ENCODE data around the gene C22orf15.

Gene C22orf15

DNA sequence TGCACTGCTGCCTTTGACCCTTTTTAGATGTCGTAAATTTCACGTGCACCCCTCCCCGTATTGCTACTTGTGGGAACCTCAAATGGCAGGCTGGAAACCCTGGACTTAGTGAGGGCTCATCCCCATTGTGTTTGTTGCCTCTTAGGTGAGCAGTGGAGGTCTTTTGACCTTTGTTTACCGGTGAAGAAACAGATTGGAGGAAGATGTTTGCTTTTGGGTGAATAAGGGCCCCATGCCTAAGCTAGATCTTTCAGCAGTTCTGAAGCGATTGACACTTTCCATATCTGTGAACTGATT, 24.8 kb downstream of the C22orf15 start:
- ATAC-seq (peak; percentile 38), DNase-seq (ENCODE audit: low spot score in 2 of 2) (no peak)
- H3K4me3 Mint-ChIP-seq = peak overlapping the region; percentile 75
- H3K9me3 Mint-ChIP-seq = no peaks in the 10 kb centered on the region
- peak overlapping the region; percentile 92 for H3K27ac Mint-ChIP-seq
- peaks cover 28% of the 10 kb centered on the region for H3K36me3 Mint-ChIP-seq
- peaks cover 19% of the 10 kb centered on the region for H3K4me1 Mint-ChIP-seq

GRCh38 chr22:23787910-23788309, 25.1 kb downstream of the C22orf15 start:
- ATAC-seq (no peak), DNase-seq (ENCODE audit: low spot score in 2 of 2) (no peak)
- peaks cover 32% of the 10 kb centered on the region for H3K36me3 Mint-ChIP-seq
- peak overlapping the region; percentile 92 for H3K27ac Mint-ChIP-seq
- peak overlapping the region; percentile 75 for H3K4me3 Mint-ChIP-seq
- no peaks in the 10 kb centered on the region for H3K9me3 Mint-ChIP-seq
- H3K4me1 Mint-ChIP-seq = peaks cover 20% of the 10 kb centered on the region

GRCh38 chr22:23789121-23789520, 26.3 kb downstream of the C22orf15 start:
- H3K27ac Mint-ChIP-seq = no peak overlapping the region
- DNase-seq (ENCODE audit: low spot score in 2 of 2) (no peak), ATAC-seq (no peak)
- H3K9me3 Mint-ChIP-seq = no peaks in the 10 kb centered on the region
- peaks cover 44% of the 10 kb centered on the region for H3K36me3 Mint-ChIP-seq
- peak overlapping the region; percentile 75 for H3K4me3 Mint-ChIP-seq
- H3K4me1 Mint-ChIP-seq = peaks cover 20% of the 10 kb centered on the region

GRCh38 chr22:23789638-23790037, 26.8 kb downstream of the C22orf15 start:
- DNase-seq (ENCODE audit: low spot score in 2 of 2) = no peak
- Mint-ChIP-seq H3K4me1 (peaks cover 20% of the 10 kb centered on the region), H3K36me3 (peaks cover 49% of the 10 kb centered on the region), H3K27ac (peak overlapping the region; percentile 43), H3K9me3 (no peaks in the 10 kb centered on the region), H3K4me3 (no peak overlapping the region)
- ATAC-seq = no peak

- no peak overlapping the region for H3K4me3 Mint-ChIP-seq
- H3K27ac Mint-ChIP-seq = no peak overlapping the region
- peaks cover 20% of the 10 kb centered on the region for H3K4me1 Mint-ChIP-seq
- no peak for DNase-seq (ENCODE audit: low spot score in 2 of 2)
- peaks cover 63% of the 10 kb centered on the region for H3K36me3 Mint-ChIP-seq
- H3K9me3 Mint-ChIP-seq = no peaks in the 10 kb centered on the region
- no peak for ATAC-seq
These were observed 28.3 kb downstream of the C22orf15 start for GRCh38 chr22:23790819-23791737.

DNA sequence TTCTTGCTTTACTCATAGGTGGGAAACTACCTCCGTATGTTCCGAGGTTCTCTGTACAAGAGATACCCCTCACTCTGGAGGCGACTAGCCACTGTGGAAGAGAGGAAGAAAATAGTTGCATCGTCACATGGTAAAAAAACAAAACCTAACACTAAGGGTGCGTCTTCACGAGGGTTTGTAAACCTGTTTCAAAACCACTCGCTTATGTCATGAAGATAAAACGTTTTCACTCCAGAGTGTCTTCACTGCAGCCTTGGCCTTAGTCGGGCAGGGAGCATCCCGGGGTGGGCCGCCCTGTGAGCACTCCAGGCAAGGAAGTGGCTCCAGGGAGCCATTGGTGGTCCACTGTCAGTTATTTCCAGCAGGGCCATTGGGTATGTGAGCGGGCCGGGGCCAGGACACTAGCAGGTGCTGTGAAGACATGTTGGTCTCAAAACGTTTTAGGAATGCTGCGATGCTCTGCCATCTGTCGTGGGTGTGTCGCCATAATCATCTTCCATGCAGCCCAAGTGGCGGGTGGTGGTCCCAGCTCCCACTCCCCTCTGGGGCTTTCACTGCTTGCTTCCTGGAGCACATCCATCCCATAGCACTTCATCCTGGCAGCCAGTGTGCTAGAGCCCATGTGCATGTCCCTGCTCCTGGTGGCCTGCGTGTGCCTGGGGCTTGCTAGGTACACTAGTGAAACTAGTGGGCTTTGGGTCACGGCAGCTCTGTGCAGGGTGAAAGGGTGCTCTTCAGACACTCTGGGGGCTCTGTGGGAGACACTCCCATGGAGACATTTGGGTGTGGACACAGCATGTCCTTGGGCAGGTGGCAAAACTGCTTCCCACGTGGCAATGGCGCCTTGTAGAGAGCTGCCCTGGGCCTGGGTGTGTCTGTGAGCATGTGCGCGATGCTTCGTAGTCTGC, 29.2 kb downstream of the C22orf15 start:
- DNase-seq (ENCODE audit: low spot score in 2 of 2) (no peak), ATAC-seq (no peak)
- no peak overlapping the region for H3K4me3 Mint-ChIP-seq
- H3K36me3 Mint-ChIP-seq = peaks cover 66% of the 10 kb centered on the region
- peaks cover 13% of the 10 kb centered on the region for H3K4me1 Mint-ChIP-seq
- H3K27ac Mint-ChIP-seq = no peak overlapping the region
- H3K9me3 Mint-ChIP-seq = no peaks in the 10 kb centered on the region

DNA sequence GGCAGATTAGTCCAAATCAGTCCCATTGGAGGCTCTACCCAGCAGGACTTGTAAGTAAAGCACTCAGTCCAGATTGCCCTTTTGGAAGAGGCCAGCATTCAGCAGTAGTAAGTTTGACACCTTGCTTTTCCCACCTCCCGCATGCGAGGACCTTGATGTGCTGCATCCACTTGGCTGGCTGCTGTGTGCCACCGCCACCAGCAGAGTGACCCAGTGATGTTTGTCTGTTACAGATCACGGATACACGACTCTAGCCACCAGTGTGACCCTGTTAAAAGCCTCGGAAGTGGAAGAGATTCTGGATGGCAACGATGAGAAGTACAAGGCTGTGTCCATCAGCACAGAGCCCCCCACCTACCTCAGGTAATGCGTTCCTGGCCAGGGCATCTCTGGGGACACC, 30.5 kb downstream of the C22orf15 start:
- Mint-ChIP-seq H3K9me3 (no peaks in the 10 kb centered on the region), H3K4me3 (no peak overlapping the region), H3K27ac (peak overlapping the region; percentile 68), H3K4me1 (peaks cover 13% of the 10 kb centered on the region), H3K36me3 (peaks cover 78% of the 10 kb centered on the region)
- no peak for ATAC-seq
- DNase-seq (ENCODE audit: low spot score in 2 of 2) = no peak

DNA sequence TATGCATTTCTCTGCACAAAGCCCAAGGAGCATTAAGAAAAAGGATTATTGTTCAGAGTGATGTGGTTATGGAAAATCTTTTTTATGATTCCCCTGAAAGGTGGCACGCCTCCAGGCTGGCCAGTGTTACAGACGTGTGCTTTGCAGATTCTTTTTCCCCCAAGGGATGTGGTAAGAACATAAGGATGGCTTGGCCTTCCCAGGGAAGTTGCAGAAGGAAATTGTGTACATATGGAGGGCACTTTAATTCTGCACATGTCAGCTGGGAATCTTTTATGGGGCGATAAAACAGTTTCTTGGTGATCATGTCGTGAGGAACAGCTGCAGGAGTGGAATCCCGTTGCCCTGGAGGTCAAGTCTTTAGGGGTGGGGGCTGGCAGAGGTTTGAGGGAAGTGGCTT, 33.7 kb downstream of the C22orf15 start:
- peak overlapping the region; percentile 37 for H3K27ac Mint-ChIP-seq

GRCh38 chr22:23800297-23801237, 37.8 kb downstream of the C22orf15 start:
- H3K4me1 Mint-ChIP-seq = peaks cover 19% of the 10 kb centered on the region
- no peaks in the 10 kb centered on the region for H3K9me3 Mint-ChIP-seq
- H3K27ac Mint-ChIP-seq = peak overlapping the region; percentile 71
- H3K36me3 Mint-ChIP-seq = peaks cover 100% of the 10 kb centered on the region
- no peak for DNase-seq (ENCODE audit: low spot score in 2 of 2)
- ATAC-seq = peak; percentile 58
- H3K4me3 Mint-ChIP-seq = no peak overlapping the region

More for the DNA sequence above, 33.7 kb downstream of the C22orf15 start:
- no peak for ATAC-seq
- Mint-ChIP-seq H3K4me1 (peaks cover 12% of the 10 kb centered on the region), H3K9me3 (no peaks in the 10 kb centered on the region), H3K36me3 (peaks cover 96% of the 10 kb centered on the region), H3K4me3 (no peak overlapping the region)
- no peak for DNase-seq (ENCODE audit: low spot score in 2 of 2)

- Mint-ChIP-seq H3K36me3 (peaks cover 100% of the 10 kb centered on the region), H3K9me3 (no peaks in the 10 kb centered on the region), H3K27ac (peak overlapping the region; percentile 82), H3K4me3 (no peak overlapping the region), H3K4me1 (peaks cover 19% of the 10 kb centered on the region)
- DNase-seq (ENCODE audit: low spot score in 2 of 2) (no peak), ATAC-seq (no peak)
These were observed 38.5 kb downstream of the C22orf15 start for GRCh38 chr22:23801238-23801821.

GRCh38 chr22:23801886-23802377, 39.1 kb downstream of the C22orf15 start:
- H3K9me3 Mint-ChIP-seq = no peaks in the 10 kb centered on the region
- peaks cover 19% of the 10 kb centered on the region for H3K4me1 Mint-ChIP-seq
- H3K27ac Mint-ChIP-seq = peak overlapping the region; percentile 82
- peaks cover 100% of the 10 kb centered on the region for H3K36me3 Mint-ChIP-seq
- ATAC-seq = no peak
- no peak for DNase-seq (ENCODE audit: low spot score in 2 of 2)
- H3K4me3 Mint-ChIP-seq = no peak overlapping the region

- peak overlapping the region; percentile 82 for H3K27ac Mint-ChIP-seq
- peaks cover 100% of the 10 kb centered on the region for H3K36me3 Mint-ChIP-seq
- H3K9me3 Mint-ChIP-seq = no peaks in the 10 kb centered on the region
- DNase-seq (ENCODE audit: low spot score in 2 of 2) = no peak
- H3K4me3 Mint-ChIP-seq = no peak overlapping the region
- no peak for ATAC-seq
- peaks cover 19% of the 10 kb centered on the region for H3K4me1 Mint-ChIP-seq
These were observed 40.4 kb downstream of the C22orf15 start for GRCh38 chr22:23803001-23803819.

- H3K9me3 Mint-ChIP-seq = no peaks in the 10 kb centered on the region
- no peak overlapping the region for H3K4me3 Mint-ChIP-seq
- H3K4me1 Mint-ChIP-seq = peaks cover 19% of the 10 kb centered on the region
- H3K27ac Mint-ChIP-seq = peak overlapping the region; percentile 86
- peaks cover 100% of the 10 kb centered on the region for H3K36me3 Mint-ChIP-seq
- no peak for DNase-seq (ENCODE audit: low spot score in 2 of 2)
- no peak for ATAC-seq
These were observed 42.0 kb downstream of the C22orf15 start for GRCh38 chr22:23804781-23805291.
